Measurements from ENCODE around the gene CWC27.

CWC27 gene

DNA sequence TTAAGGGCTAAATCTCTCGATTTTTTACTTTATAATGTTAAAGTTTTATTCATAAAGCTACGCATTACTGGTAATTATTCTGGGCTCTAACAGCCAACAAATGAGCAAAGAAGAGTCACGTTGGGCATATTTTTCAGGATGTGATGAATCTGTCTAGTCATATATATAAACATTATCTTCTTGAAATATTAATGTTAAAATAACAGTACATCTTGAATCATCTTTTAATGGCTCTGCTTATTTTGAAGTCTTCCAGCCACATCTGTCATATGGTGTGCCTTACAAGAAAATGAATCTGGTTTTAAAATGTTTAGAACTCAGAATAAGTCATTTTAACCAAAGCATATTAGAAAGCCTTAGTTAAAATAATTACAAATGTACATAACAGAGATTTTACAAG lies 96.9 kb downstream of the CWC27 start:
- no peak overlapping the region for H3K4me3 ChIP-seq (replicated peaks in 1 of 2; ENCODE audit: low read depth in 2 of 2, low read length in 2 of 2)
- TF ChIP-seq, protein P1, sequence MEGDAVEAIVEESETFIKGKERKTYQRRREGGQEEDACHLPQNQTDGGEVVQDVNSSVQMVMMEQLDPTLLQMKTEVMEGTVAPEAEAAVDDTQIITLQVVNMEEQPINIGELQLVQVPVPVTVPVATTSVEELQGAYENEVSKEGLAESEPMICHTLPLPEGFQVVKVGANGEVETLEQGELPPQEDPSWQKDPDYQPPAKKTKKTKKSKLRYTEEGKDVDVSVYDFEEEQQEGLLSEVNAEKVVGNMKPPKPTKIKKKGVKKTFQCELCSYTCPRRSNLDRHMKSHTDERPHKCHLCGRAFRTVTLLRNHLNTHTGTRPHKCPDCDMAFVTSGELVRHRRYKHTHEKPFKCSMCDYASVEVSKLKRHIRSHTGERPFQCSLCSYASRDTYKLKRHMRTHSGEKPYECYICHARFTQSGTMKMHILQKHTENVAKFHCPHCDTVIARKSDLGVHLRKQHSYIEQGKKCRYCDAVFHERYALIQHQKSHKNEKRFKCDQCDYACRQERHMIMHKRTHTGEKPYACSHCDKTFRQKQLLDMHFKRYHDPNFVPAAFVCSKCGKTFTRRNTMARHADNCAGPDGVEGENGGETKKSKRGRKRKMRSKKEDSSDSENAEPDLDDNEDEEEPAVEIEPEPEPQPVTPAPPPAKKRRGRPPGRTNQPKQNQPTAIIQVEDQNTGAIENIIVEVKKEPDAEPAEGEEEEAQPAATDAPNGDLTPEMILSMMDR (IDR thresholded peaks at IDR 0.05; ENCODE audit: low read depth, low read length) = no peak
- peak in 1 of 2 donors; percentile 74 for DNase-seq (ENCODE audit: low read depth in 2 of 2)

DNA sequence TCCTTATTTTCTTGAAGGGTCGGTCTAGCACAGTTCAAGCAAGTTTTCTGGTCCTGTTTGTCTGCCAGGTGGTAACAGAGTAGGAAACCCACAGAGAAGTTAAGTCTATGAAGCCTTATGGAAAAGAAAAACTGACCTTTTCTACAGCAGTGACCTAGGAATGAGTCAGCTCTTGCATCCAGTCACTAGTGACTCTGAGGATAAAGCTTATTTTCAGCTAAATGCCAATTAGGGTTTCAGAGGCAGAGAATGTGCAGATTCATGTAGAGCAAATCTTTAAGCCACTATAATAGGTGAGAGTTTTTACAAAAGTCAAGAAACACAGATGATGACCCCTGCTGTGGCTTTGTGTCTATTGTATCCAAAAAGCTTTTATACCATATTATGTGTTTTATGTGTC lies 100.7 kb downstream of the CWC27 start:
- TF ChIP-seq, protein P1 (IDR thresholded peaks at IDR 0.05; ENCODE audit: low read depth, low read length) = no peak
- no peak overlapping the region for H3K4me3 ChIP-seq (replicated peaks in 1 of 2; ENCODE audit: low read depth in 2 of 2, low read length in 2 of 2)
- DNase-seq (ENCODE audit: low read depth in 2 of 2) = peak; percentile 70 to 84

DNA sequence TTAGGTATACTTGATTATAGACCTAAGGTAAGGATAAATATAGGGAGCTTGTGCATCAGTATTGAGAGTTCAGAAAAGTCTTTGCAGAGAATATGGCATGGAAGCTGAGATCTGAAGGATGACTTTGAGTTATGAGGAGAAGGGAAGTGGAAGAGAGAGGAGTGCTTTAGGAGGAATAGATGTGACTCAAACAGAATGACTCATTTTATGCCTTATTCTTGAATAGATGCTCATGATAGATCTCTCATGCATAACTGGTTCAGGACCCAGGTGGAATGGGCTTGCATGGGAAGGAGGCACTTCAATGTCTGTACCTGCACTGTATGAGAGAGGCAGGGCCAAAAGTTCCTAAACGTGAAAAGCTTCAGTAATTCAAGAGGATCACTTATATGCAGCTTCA lies 103.3 kb downstream of the CWC27 start:
- H3K4me3 ChIP-seq (replicated peaks in 1 of 2; ENCODE audit: low read depth in 2 of 2, low read length in 2 of 2) = no peak overlapping the region
- DNase-seq (ENCODE audit: low read depth in 2 of 2) = peak in 1 of 2 donors; percentile 48
- TF ChIP-seq, protein P1 (IDR thresholded peaks at IDR 0.05; ENCODE audit: low read depth, low read length) = no peak

DNA sequence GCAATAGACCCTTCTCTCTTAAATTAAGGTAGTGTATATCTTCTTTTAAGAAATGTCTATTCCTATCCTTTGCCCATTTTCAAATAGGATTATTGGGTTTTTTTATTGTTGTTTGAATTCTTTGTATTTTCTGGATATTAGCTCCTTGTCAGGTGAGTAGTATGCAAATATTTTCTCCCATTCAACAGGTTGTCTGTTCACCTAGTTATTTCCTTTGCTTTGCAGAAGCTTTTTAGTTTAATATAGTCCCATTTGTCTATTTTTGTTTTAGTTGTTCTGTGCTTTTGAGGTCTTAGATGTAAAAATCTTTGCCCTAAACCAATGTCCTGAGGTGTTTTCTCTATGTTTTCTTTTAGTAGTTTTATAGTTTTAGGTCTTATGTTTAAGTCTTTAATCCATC lies 104.7 kb downstream of the CWC27 start:
- TF ChIP-seq, protein P1 (IDR thresholded peaks at IDR 0.05; ENCODE audit: low read depth, low read length) = no peak
- H3K4me3 ChIP-seq (replicated peaks in 1 of 2; ENCODE audit: low read depth in 2 of 2, low read length in 2 of 2) = no peak overlapping the region
- DNase-seq (ENCODE audit: low read depth in 2 of 2) = no peak

DNA sequence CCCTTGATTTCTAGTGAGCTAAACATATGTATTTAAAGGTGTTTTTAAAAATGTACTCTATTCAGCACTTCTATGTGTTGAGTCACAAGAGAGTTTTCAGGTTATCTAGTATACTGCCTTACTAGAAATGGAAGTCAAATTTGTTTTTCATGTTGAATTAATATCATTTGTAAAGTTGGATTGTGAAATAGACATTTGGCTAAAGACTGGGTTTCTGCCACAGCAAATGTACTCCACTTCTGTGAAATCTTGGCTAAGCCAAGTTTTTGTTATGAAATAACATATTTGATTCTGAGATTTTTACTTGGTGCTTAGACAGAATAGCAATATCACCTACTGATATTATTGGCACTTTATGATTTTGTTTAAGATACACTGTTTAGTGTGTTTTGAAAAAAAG lies 106.0 kb downstream of the CWC27 start:
- H3K4me3 ChIP-seq (replicated peaks in 1 of 2; ENCODE audit: low read depth in 2 of 2, low read length in 2 of 2) = no peak overlapping the region
- TF ChIP-seq, protein P1 (IDR thresholded peaks at IDR 0.05; ENCODE audit: low read depth, low read length) = no peak
- peak; percentile 39 to 67 for DNase-seq (ENCODE audit: low read depth in 2 of 2)

DNA sequence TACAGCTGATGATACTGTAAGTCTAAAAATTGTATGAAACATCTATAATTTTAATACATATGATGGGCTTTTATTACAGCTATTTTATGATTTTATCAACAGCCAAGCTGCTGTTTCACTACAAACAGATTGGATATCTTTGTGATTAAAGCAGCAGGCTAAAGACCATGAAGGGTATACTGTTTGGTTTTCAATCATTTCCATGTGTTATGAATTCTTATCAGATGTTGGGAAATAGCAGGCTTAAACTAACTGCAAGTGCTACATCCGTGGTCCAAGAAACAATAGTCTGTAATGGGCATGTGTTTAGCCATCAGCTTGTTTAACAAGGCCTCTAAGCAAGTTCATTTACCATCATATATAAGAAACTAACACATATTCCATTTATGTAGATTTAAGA lies 107.5 kb downstream of the CWC27 start:
- no peak for DNase-seq (ENCODE audit: low read depth in 2 of 2)
- TF ChIP-seq, protein P1 (IDR thresholded peaks at IDR 0.05; ENCODE audit: low read depth, low read length) = no peak
- H3K4me3 ChIP-seq (replicated peaks in 1 of 2; ENCODE audit: low read depth in 2 of 2, low read length in 2 of 2) = no peak overlapping the region

DNA sequence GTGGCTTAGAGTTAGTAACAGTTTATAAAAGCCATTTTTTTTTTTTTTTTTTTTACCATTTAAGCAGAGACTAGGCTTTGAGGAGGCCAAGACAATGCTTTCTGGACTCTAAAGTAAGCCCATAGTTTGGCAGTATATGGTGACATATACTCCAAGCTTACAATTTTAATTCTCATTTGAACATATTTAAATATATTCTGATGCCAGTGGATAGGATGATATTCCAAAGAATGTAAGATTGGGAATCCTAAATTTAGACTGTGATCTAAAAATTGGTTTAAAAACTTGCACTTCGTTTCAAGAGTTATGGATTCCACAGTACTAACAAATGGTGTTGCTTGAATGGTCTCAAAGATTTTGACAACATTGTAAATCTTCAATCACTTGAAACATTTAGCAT lies 112.1 kb downstream of the CWC27 start:
- TF ChIP-seq, protein P1 (IDR thresholded peaks at IDR 0.05; ENCODE audit: low read depth, low read length) = no peak
- H3K4me3 ChIP-seq (replicated peaks in 1 of 2; ENCODE audit: low read depth in 2 of 2, low read length in 2 of 2) = no peak overlapping the region
- DNase-seq (ENCODE audit: low read depth in 2 of 2) = no peak
